ENCODE measurements around the gene FOXP1.

DNA sequence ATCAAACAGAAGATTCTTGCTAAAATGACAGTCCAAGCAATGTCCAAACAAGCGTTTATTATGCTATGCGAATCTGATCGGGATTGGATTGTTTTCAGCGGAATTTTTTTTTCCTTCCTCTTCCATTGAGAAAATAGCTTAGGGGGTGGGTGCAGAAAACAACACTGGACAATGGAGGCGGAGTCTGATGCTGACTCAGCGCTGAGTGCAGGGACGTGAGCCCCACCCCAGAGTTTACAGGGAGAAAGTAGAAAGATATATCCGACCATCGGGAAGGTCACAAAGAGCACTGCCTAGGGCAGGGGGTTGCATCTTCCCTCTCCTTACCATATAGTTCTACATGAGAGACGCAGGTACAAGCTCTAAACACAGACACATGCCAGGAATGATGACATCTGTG is 117.0 kb downstream of the FOXP1 start:
- TF ChIP-seq, protein P1, sequence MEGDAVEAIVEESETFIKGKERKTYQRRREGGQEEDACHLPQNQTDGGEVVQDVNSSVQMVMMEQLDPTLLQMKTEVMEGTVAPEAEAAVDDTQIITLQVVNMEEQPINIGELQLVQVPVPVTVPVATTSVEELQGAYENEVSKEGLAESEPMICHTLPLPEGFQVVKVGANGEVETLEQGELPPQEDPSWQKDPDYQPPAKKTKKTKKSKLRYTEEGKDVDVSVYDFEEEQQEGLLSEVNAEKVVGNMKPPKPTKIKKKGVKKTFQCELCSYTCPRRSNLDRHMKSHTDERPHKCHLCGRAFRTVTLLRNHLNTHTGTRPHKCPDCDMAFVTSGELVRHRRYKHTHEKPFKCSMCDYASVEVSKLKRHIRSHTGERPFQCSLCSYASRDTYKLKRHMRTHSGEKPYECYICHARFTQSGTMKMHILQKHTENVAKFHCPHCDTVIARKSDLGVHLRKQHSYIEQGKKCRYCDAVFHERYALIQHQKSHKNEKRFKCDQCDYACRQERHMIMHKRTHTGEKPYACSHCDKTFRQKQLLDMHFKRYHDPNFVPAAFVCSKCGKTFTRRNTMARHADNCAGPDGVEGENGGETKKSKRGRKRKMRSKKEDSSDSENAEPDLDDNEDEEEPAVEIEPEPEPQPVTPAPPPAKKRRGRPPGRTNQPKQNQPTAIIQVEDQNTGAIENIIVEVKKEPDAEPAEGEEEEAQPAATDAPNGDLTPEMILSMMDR (IDR thresholded peaks at IDR 0.05): no peak
- TF ChIP-seq EZH2 (IDR thresholded peaks at IDR 0.05): no peak

All from neural progenitor cell (in vitro differentiated cells).